HEK293 (cell line): ENCODE results near the gene POU2F2.
"Not testable (repeated sequence)": the region's sequence is repeated elsewhere in the genome, so short reads cannot be mapped to it uniquely, and the experiment has no call there.

Experiments used
- HOXD13 ChIP-seq: sonication (generic); formaldehyde crosslinking; IDR thresholded peaks from 2 replicates; pipeline ENCODE4 v1.8.0; 2022; ENCODE audit warnings: missing genetic modification reagents, borderline replicate concordance
- TCF7L2 ChIP-seq: IDR thresholded peaks from 2 replicates; pipeline ENCODE4 v1.6.1; 2011; ENCODE audit warnings: low read depth, mild to moderate bottlenecking, inconsistent platforms, low read length, moderate library complexity, borderline replicate concordance
- ZNF132 ChIP-seq: fragments of 450-650 bp; formaldehyde crosslinking; IDR thresholded peaks from 2 replicates; pipeline ENCODE4 v1.5.1; 2017; ENCODE audit warnings: missing biosample characterization, missing genetic modification characterization, borderline replicate concordance
- ZNF157 ChIP-seq: fragments of 450-650 bp; formaldehyde crosslinking; IDR thresholded peaks from 2 replicates; pipeline ENCODE4 v1.5.1; 2016; ENCODE audit warnings: missing biosample characterization, missing genetic modification characterization
- ZNF211 ChIP-seq: fragments of 450-650 bp; formaldehyde crosslinking; IDR thresholded peaks from 2 replicates; pipeline ENCODE4 v1.5.1; 2016; ENCODE audit warnings: low read depth, missing biosample characterization, missing genetic modification characterization
- TF ChIP-seq, protein P1 (sequence below): fragments of 450-650 bp; formaldehyde crosslinking; IDR thresholded peaks from 2 replicates; pipeline ENCODE4 v1.5.1; 2017; ENCODE audit warnings: missing biosample characterization, mild to moderate bottlenecking, missing genetic modification characterization, moderate library complexity
- TF ChIP-seq, protein P2 (sequence below): fragments of 450-650 bp; formaldehyde crosslinking; IDR thresholded peaks from 2 replicates; pipeline ENCODE4 v1.5.1; 2016; ENCODE audit warnings: missing biosample characterization, missing genetic modification characterization
- TF ChIP-seq, protein P3 (sequence below): fragments of 450-650 bp; formaldehyde crosslinking; IDR thresholded peaks from 2 replicates; pipeline ENCODE4 v1.5.1; 2016; ENCODE audit warnings: missing biosample characterization, missing genetic modification characterization

DNA sequence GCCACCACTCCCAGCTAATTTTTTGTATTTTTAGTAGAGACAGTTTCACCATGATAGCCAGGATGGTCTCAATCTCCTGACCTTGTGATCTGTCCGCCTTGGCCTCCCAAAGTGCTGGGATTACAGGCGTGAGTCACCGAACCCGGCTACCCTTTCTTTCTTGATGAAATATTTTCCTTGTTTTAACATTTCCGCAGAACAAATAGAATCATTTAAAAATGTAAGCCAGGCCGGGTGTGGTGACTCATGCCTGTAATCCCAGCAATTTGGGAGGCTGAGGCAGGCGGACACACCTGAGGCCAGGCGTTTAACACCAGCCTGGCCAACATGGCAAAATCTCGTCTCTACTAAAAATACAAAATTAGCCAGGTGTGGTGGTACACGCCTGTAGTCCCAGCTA is 32.0 kb downstream of the POU2F2 start:
- TF ChIP-seq, protein P1, sequence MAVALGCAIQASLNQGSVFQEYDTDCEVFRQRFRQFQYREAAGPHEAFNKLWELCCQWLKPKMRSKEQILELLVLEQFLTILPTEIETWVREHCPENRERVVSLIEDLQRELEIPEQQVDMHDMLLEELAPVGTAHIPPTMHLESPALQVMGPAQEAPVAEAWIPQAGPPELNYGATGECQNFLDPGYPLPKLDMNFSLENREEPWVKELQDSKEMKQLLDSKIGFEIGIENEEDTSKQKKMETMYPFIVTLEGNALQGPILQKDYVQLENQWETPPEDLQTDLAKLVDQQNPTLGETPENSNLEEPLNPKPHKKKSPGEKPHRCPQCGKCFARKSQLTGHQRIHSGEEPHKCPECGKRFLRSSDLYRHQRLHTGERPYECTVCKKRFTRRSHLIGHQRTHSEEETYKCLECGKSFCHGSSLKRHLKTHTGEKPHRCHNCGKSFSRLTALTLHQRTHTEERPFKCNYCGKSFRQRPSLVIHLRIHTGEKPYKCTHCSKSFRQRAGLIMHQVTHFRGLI (tag by site-specific recombination), result not testable (repeated sequence)
- TF ChIP-seq, protein P2, sequence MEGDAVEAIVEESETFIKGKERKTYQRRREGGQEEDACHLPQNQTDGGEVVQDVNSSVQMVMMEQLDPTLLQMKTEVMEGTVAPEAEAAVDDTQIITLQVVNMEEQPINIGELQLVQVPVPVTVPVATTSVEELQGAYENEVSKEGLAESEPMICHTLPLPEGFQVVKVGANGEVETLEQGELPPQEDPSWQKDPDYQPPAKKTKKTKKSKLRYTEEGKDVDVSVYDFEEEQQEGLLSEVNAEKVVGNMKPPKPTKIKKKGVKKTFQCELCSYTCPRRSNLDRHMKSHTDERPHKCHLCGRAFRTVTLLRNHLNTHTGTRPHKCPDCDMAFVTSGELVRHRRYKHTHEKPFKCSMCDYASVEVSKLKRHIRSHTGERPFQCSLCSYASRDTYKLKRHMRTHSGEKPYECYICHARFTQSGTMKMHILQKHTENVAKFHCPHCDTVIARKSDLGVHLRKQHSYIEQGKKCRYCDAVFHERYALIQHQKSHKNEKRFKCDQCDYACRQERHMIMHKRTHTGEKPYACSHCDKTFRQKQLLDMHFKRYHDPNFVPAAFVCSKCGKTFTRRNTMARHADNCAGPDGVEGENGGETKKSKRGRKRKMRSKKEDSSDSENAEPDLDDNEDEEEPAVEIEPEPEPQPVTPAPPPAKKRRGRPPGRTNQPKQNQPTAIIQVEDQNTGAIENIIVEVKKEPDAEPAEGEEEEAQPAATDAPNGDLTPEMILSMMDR, result not testable (repeated sequence)
- not testable (repeated sequence) for TF ChIP-seq ZNF157 (tag by site-specific recombination); HOXD13; ZNF211 (tag by site-specific recombination); ZNF132 (tag by site-specific recombination); TCF7L2
- TF ChIP-seq, protein P3, sequence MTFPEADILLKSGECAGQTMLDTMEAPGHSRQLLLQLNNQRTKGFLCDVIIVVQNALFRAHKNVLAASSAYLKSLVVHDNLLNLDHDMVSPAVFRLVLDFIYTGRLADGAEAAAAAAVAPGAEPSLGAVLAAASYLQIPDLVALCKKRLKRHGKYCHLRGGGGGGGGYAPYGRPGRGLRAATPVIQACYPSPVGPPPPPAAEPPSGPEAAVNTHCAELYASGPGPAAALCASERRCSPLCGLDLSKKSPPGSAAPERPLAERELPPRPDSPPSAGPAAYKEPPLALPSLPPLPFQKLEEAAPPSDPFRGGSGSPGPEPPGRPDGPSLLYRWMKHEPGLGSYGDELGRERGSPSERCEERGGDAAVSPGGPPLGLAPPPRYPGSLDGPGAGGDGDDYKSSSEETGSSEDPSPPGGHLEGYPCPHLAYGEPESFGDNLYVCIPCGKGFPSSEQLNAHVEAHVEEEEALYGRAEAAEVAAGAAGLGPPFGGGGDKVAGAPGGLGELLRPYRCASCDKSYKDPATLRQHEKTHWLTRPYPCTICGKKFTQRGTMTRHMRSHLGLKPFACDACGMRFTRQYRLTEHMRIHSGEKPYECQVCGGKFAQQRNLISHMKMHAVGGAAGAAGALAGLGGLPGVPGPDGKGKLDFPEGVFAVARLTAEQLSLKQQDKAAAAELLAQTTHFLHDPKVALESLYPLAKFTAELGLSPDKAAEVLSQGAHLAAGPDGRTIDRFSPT, result not testable (repeated sequence)
